Left ventricle myocardium inferior (tissue), 1 donor: ENCODE measurements around the gene SOX13. TPM values are rescaled to one million over a fixed set of nuclear protein-coding genes. Genes with fewer than 3 reads are reported as not detected.

Source experiments
- DNase-seq: peaks from one replicate; pipeline ENCODE4 v3.0.0-alpha.2; 2020
- H3K27ac ChIP-seq: fragments of 200-600 bp; replicated peaks from 2 replicates; pipeline ENCODE4 v1.8.0; 2021
- H3K27me3 ChIP-seq: fragments of 200-600 bp; 2 replicates; pipeline ENCODE4 v1.8.0; 2021; ENCODE audit warnings: low read depth
- H3K36me3 ChIP-seq: fragments of 200-600 bp; 2 replicates; pipeline ENCODE4 v1.8.0; 2021
- H3K4me1 ChIP-seq: fragments of 200-600 bp; 2 replicates; pipeline ENCODE4 v1.8.0; 2021
- H3K4me3 ChIP-seq: fragments of 200-600 bp; 2 replicates; pipeline ENCODE4 v1.8.0; 2021; ENCODE audit warnings: mild to moderate bottlenecking, moderate library complexity
- H3K9me3 ChIP-seq: fragments of 200-600 bp; replicated peaks from 2 replicates; pipeline ENCODE4 v1.8.0; 2021
- CTCF ChIP-seq: fragments of 200-600 bp; IDR thresholded peaks from 2 replicates; pipeline ENCODE4 v1.8.0; 2021; ENCODE audit warnings: antibody characterized with exemption, mild to moderate bottlenecking, borderline replicate concordance
- intact Hi-C: fragments of 100-400 bp; cut with micrococcal nuclease; formaldehyde crosslinking; loops from one replicate; pipeline ENCODE4 v1.11.0; 2022
- total RNA-seq: library from RNA; stranded (reverse); fragmentation: NEBNext Ultra II Directional; extraction: Animal tissue kit (Norgen Biotek cat#: 25700); gene quantifications from one replicate; pipeline ENCODE4 v1.2.1, GENCODE V29; 2021
- donor health status: DM: no; HTN: yes; CAD: no; lungs with severe emphysema.

SOX13 gene
- total RNA-seq, 1 donor from 2014 or later, result 13.1 TPM

GRCh38 chr1:204130178-204130577 lies 57.3 kb downstream of the SOX13 start:
- peaks cover 48% of the 10 kb centered on the region for H3K4me1 ChIP-seq
- DNase-seq, result no peak
- no peaks in the 10 kb centered on the region for H3K27me3 ChIP-seq
- H3K9me3 ChIP-seq, result no peaks in the 10 kb centered on the region
- intact Hi-C loops, result loop anchor here (2.0 kb wide), 1 partner anchor 259 kb away; no protein-coding TSS in a partner anchor
- no peak overlapping the region for H3K27ac ChIP-seq
- no peak for TF ChIP-seq CTCF
- peaks cover 14% of the 10 kb centered on the region for H3K36me3 ChIP-seq
- H3K4me3 ChIP-seq, result no peak overlapping the region

- Histone ChIP-seq H3K4me1 (peaks cover 44% of the 10 kb centered on the region), H3K27me3 (no peaks in the 10 kb centered on the region), H3K36me3 (peaks cover 3% of the 10 kb centered on the region), H3K27ac (no peak overlapping the region), H3K9me3 (no peaks in the 10 kb centered on the region), H3K4me3 (no peak overlapping the region)
- TF ChIP-seq CTCF, result no peak
- intact Hi-C loops, result loop anchor here (2.0 kb wide), 1 partner anchor 260 kb away; no protein-coding TSS in a partner anchor
- DNase-seq, result no peak
Measured at GRCh38 chr1:204130981-204131892, 58.3 kb downstream of the SOX13 start.

GRCh38 chr1:204131978-204132377 lies 59.1 kb downstream of the SOX13 start:
- Histone ChIP-seq H3K9me3 (no peaks in the 10 kb centered on the region), H3K27ac (no peak overlapping the region), H3K4me3 (no peak overlapping the region), H3K27me3 (no peaks in the 10 kb centered on the region), H3K4me1 (peaks cover 37% of the 10 kb centered on the region), H3K36me3 (peaks cover 2% of the 10 kb centered on the region)
- no peak for TF ChIP-seq CTCF
- DNase-seq, result no peak
- intact Hi-C loops, result loop anchor here (2.0 kb wide), 1 partner anchor 261 kb away; no protein-coding TSS in a partner anchor

- Histone ChIP-seq H3K27me3 (no peaks in the 10 kb centered on the region), H3K9me3 (no peaks in the 10 kb centered on the region), H3K4me3 (no peak overlapping the region), H3K4me1 (peaks cover 29% of the 10 kb centered on the region), H3K27ac (no peak overlapping the region), H3K36me3 (peaks cover 2% of the 10 kb centered on the region)
- no peak for TF ChIP-seq CTCF
- no peak for DNase-seq
- intact Hi-C loops, result no loop called here
Measured at GRCh38 chr1:204132718-204133117, 59.8 kb downstream of the SOX13 start.

GRCh38 chr1:204134103-204134502 lies 61.2 kb downstream of the SOX13 start:
- H3K9me3 ChIP-seq, result no peaks in the 10 kb centered on the region
- no peak for DNase-seq
- no peaks in the 10 kb centered on the region for H3K27me3 ChIP-seq
- H3K27ac ChIP-seq, result no peak overlapping the region
- intact Hi-C loops, result no loop called here
- TF ChIP-seq CTCF, result no peak
- H3K36me3 ChIP-seq, result peaks cover 2% of the 10 kb centered on the region
- peaks cover 18% of the 10 kb centered on the region for H3K4me1 ChIP-seq
- no peak overlapping the region for H3K4me3 ChIP-seq
